ENCODE measurements around the gene RASGRF1. TPM values are rescaled to one million over a fixed set of nuclear protein-coding genes. Genes with fewer than 3 reads are reported as not detected.
"Not testable (repeated sequence)": the region's sequence is repeated elsewhere in the genome, so short reads cannot be mapped to it uniquely, and the experiment has no call there.

RASGRF1 gene
- total RNA-seq, 1 donor from 2014 or later = not detected

DNA sequence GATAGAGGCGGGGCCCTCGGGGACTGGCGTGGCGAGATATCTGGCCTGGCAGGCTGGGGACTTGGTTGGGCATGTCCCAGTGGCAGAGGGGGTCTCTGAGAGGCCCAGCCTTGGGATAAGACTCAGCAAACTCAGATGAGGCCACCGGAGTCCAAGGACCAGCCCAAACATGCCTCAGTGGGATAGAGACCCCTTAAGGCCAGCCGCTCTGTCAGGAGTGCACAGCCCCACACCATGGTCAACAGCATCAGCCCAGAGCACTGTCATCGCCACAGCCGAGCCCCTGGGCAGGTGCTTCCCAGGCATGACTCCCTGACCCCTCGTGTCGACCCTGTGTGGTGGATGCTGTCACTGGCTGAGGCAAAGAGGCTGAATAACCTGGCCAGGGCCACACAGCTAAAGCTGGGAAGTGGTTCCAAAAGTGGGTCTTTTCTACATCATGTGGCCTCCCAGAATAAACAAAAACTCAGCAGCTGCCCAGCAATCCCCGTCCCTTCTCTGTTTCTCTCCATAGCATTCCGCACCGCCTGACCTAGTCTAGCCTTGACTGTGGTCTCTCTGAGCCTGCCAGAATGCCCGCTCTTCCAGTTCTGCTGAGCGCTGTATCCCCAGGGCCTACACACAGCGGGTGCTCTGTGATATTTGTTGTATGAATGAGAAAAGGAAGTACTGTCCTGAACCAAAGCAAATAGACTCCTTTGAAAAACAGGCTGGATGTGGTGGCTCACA lies 160.9 kb downstream of the RASGRF1 start:
- H3K9me3 ChIP-seq (replicated peaks) = no peaks in the 10 kb centered on the region
- H3K4me1 ChIP-seq = peaks cover 40% of the 10 kb centered on the region
- no peak for DNase-seq
- intact Hi-C loops (cut with micrococcal nuclease) = no loop called here
- no peak for TF ChIP-seq CTCF (IDR thresholded peaks at IDR 0.05; ENCODE audit: borderline replicate concordance)
- no peak overlapping the region for H3K27ac ChIP-seq (replicated peaks)
- H3K27me3 ChIP-seq (ENCODE audit: low read depth) = no peaks in the 10 kb centered on the region
- H3K36me3 ChIP-seq = peaks cover 46% of the 10 kb centered on the region
- no peak overlapping the region for H3K4me3 ChIP-seq

DNA sequence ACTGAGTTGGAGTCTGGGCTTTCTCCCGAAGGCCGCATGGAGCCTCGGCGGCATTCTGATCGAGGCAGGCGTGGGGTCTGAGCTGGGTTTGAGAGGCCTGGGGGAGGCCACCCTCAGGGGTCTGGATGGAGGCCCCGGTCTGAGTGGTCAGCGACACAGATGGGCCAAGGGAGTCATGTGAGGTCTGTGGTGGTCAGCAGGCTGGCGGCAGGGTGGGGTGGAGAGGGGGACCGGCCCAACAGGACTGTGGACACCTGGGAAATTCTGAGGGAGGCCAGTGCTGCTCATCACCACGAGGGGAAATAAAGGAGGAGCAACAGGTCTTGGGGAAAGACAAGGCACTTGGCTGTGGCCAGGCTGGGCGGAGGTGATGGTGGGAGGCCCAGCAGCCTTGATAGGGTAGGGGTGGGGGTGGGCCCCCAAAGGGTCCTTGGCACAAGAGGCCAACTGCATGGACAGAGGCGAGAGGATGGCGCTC lies 161.9 kb downstream of the RASGRF1 start:
- Histone ChIP-seq H3K4me3 (no peak overlapping the region), H3K9me3 (replicated peaks) (no peaks in the 10 kb centered on the region), H3K36me3 (peaks cover 49% of the 10 kb centered on the region), H3K27ac (replicated peaks) (no peak overlapping the region), H3K4me1 (peaks cover 29% of the 10 kb centered on the region), H3K27me3 (ENCODE audit: low read depth) (no peaks in the 10 kb centered on the region)
- no peak for TF ChIP-seq CTCF (IDR thresholded peaks at IDR 0.05; ENCODE audit: borderline replicate concordance)
- no peak for DNase-seq
- intact Hi-C loops (cut with micrococcal nuclease) = no loop called here

DNA sequence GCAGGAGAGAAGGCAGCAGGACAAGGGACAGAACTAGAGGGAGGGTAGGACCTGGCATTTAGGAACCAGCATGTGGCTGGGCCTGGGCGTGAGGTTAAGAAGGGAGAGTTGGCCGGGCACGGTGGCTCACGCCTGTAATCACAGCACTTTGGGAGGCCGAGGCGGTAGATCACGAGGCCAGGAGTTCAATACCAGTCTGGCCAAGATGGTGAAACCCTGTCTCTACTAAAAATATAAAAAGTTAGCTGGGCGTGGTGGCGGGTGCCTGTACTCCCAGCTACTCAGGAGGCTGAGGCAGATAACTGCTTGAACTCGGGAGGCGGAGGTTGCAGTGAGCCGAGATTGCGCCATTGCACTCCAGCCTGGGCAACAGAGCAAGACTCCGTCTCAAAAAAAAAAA lies 162.4 kb downstream of the RASGRF1 start:
- H3K4me3 ChIP-seq; H3K9me3 ChIP-seq (replicated peaks); H3K27me3 ChIP-seq (ENCODE audit: low read depth); DNase-seq; H3K27ac ChIP-seq (replicated peaks); intact Hi-C loops (cut with micrococcal nuclease): not testable (repeated sequence)
- peaks cover 54% of the 10 kb centered on the region for H3K36me3 ChIP-seq
- H3K4me1 ChIP-seq = peaks cover 24% of the 10 kb centered on the region

- no peak for TF ChIP-seq CTCF (IDR thresholded peaks at IDR 0.05; ENCODE audit: borderline replicate concordance)
- peaks cover 17% of the 10 kb centered on the region for H3K4me1 ChIP-seq
- peaks cover 62% of the 10 kb centered on the region for H3K36me3 ChIP-seq
- DNase-seq = no peak
- H3K27ac ChIP-seq (replicated peaks) = no peak overlapping the region
- H3K4me3 ChIP-seq = no peak overlapping the region
- no peaks in the 10 kb centered on the region for H3K27me3 ChIP-seq (ENCODE audit: low read depth)
- intact Hi-C loops (cut with micrococcal nuclease) = no loop called here
- H3K9me3 ChIP-seq (replicated peaks) = no peaks in the 10 kb centered on the region
Observed at GRCh38 chr15:78927077-78927790, 163.3 kb downstream of the RASGRF1 start.

GRCh38 chr15:78925956-78926743 lies 164.4 kb downstream of the RASGRF1 start:
- peaks cover 6% of the 10 kb centered on the region for H3K4me1 ChIP-seq
- H3K27ac ChIP-seq (replicated peaks) = no peak overlapping the region
- H3K4me3 ChIP-seq = no peak overlapping the region
- H3K36me3 ChIP-seq = peaks cover 66% of the 10 kb centered on the region
- intact Hi-C loops (cut with micrococcal nuclease) = no loop called here
- TF ChIP-seq CTCF (IDR thresholded peaks at IDR 0.05; ENCODE audit: borderline replicate concordance) = no peak
- no peak for DNase-seq
- H3K9me3 ChIP-seq (replicated peaks) = no peaks in the 10 kb centered on the region
- no peaks in the 10 kb centered on the region for H3K27me3 ChIP-seq (ENCODE audit: low read depth)

All from left ventricle myocardium inferior (tissue), 1 donor.